HFF-Myc (cell line): ENCODE data around the gene LGR5.

Experiments
- DNase-seq: peaks from one replicate; pipeline ENCODE4 v3.0.0-alpha.2; 2011; ENCODE audit warnings: low read depth; ENCODE audit errors: extremely low read depth
- H3K4me3 ChIP-seq: replicated peaks from 2 replicates; pipeline ENCODE4 v1.5.1; 2011; ENCODE audit warnings: low read depth, mild to moderate bottlenecking, control low read depth, low read length
- TF ChIP-seq, protein P1 (sequence below): IDR thresholded peaks from 2 replicates; pipeline ENCODE4 v1.5.1; 2012; ENCODE audit warnings: mild to moderate bottlenecking, low read depth, low read length, control low read depth; ENCODE audit errors: missing control alignments

Gene LGR5

DNA sequence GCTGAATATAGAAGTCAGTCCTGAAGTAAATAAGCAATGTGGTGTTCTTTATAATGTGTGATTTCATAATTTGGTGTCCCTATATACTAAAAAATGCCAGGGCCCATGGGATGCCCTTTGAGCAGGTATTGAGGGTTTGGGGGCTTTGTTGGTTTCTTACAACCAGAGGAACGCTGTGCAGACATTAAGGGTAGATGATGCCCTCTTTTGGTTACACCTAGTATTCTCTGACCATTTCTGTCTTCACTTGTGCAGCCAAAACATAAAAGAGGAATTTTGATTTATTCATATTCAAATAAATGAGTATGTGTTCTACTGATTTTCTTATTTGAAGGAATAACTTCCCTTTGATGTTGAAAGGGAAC lies 3.0 kb downstream of the LGR5 start:
- no peak for DNase-seq
- TF ChIP-seq, protein P1, sequence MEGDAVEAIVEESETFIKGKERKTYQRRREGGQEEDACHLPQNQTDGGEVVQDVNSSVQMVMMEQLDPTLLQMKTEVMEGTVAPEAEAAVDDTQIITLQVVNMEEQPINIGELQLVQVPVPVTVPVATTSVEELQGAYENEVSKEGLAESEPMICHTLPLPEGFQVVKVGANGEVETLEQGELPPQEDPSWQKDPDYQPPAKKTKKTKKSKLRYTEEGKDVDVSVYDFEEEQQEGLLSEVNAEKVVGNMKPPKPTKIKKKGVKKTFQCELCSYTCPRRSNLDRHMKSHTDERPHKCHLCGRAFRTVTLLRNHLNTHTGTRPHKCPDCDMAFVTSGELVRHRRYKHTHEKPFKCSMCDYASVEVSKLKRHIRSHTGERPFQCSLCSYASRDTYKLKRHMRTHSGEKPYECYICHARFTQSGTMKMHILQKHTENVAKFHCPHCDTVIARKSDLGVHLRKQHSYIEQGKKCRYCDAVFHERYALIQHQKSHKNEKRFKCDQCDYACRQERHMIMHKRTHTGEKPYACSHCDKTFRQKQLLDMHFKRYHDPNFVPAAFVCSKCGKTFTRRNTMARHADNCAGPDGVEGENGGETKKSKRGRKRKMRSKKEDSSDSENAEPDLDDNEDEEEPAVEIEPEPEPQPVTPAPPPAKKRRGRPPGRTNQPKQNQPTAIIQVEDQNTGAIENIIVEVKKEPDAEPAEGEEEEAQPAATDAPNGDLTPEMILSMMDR, result no peak
- no peak overlapping the region for H3K4me3 ChIP-seq

DNA sequence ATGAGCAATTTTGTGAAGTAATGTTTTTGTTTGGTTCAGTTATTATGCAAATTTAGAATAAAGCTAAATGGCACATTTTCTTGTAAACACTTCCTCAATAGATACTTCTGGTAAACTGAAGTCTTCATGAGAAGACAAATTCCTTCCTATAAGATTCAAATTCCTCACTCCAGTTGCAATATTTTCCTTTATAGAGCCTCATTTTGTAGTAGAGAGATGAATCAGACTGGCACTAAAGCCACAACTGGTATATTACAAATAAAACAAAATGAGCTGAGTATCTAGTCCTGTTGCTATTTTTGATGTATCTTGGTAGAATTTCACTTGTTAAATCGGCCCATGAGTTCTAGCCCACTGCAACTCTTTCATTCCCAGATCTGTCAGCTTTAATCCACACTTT lies 5.5 kb downstream of the LGR5 start:
- TF ChIP-seq, protein P1, result no peak
- H3K4me3 ChIP-seq, result no peak overlapping the region

DNA sequence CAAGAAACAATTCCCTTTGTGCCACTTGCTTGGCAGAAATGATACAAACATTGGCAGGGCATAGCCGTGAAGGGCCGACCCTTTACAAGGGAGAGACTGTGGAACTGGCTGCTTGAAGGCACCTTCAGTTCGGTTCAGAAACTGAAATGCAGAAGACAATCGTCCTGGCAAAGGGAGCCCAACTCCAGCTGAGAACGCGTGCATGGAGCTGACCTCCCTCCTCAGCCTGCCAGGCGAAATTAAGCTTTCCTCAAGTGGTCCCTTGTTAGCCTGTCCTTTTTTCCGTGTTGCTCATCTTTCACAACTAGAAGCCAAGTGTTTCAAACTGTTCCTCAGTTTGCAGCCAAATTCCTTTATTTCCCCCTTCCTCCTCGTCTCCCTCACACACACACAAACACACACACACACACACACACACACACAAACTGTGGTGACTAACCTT lies 8.1 kb downstream of the LGR5 start:
- no peak overlapping the region for H3K4me3 ChIP-seq
- TF ChIP-seq, protein P1, result no peak
- DNase-seq, result no peak

More for the DNA sequence above, 5.5 kb downstream of the LGR5 start:
- DNase-seq, result no peak

DNA sequence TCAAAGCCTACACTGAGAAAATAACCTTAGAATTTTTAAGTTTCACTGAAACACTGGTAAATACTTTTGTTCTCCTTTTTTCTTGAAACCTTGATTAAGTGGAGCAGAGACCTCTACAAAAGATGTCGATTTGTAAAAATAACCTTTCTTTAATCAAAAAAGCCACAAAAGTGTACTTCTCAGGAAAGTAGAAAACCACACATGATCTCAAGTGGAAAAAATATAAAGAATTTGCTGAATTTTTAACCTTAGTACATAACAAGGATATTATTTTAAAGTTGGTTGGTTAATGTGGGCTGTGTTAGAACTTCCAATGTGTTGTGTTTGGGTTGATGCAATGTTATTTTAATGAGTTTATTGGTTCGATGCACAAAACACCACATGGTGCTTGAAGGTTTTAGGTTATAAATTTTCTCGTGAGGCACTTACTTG lies 8.6 kb downstream of the LGR5 start:
- no peak overlapping the region for H3K4me3 ChIP-seq
- TF ChIP-seq, protein P1, result no peak
- no peak for DNase-seq

DNA sequence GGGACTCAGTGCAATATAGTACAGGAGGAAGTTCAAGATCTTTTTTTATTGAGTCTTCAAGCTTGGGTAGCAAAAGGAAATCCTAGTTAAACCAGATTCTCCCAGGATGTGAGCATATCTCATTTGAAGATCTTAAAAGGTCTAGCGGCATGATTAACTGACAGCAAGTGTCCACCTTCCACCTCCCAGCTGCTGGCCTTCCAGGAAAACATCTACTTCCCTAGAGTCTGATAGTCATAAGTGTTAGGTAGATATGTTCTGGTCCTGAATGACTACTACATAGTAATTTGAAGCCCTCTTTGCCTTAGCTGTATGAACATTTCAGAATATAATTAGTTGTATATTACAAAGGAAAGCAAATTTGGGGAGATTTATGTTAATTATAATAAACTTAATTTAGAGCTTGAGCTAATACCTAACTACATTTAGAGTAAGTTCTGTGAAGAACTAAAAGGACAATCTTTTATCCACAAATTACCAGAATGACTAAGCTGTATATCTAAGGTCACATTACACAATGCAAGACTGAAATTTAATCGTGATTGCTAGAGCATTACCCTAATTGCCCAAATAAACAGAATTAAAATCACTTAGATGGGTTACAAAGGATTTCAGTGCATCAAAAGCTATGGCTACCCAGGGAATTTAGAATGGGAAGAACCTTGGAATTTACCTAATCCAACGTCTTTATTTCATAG lies 9.9 kb downstream of the LGR5 start:
- TF ChIP-seq, protein P1, result no peak
- DNase-seq, result no peak
- no peak overlapping the region for H3K4me3 ChIP-seq

DNA sequence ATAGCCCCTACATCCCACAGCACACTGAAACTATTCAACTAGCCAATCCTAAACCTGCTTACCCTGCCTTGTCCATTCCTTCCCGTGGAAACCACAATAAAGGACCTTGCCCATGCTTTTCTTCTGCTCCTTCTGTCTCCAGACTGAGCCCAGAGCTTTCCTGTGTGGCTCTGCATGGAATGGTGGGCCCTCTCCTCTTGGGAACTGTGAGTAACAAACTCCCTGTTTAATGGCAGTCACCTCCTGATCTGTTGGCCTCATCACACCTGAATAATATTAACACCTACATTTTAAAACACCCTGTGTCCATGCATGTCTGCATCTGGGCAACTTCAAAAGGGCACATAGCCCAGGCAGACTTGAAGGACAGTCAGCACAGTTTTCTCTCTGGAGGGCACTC lies 12.4 kb downstream of the LGR5 start:
- TF ChIP-seq, protein P1, result no peak
- no peak for DNase-seq

More for the DNA sequence above, 12.4 kb downstream of the LGR5 start:
- no peak overlapping the region for H3K4me3 ChIP-seq
